CD4-positive, alpha-beta T cell treated with Interleukin-21 for 1 hour (primary cell): ENCODE results near the gene FMNL2.
A peak's percentile ranks its signal among the peaks of the same experiment; 100 is the strongest.

Experiments used
- DNase-seq: peaks from one replicate; pipeline ENCODE4 v3.0.0-alpha.2; 2020

The FMNL2 gene

DNA sequence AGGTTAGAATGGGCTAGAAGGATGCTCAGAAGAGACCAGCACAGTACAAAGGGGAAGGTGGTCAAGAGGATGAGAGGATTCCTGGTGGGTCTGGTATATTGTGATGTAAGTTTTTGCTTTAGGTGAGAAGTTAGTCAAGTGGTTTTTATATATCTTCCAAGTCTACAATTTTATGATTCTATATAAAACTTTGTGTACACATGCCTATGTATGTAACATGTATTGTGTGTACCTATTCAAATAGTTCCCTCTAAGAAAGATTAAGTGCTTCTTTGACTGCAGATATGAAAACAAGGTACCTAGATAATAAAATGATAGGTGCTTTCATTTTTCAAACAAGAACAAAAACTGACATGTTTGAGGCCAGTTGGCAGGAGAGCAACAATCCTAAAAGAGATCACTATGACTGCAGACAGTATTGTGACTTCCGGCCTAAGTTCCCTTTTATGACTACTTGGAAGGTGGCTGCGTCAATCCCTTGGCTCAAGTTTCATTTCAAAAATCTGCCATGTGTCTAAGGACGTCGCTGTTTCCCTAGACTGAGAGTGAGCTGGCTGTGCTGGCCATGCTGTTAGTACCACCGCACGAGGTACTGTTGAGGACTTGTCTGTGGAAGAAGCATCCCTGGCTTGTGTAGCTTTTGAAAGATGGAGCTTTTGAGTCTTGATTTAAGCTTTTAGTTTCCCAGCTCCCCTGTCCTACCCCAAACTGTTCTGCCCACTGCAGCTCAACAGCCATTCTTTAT lies 259.2 kb downstream of the FMNL2 start:
- DNase-seq, result peak; percentile 2

DNA sequence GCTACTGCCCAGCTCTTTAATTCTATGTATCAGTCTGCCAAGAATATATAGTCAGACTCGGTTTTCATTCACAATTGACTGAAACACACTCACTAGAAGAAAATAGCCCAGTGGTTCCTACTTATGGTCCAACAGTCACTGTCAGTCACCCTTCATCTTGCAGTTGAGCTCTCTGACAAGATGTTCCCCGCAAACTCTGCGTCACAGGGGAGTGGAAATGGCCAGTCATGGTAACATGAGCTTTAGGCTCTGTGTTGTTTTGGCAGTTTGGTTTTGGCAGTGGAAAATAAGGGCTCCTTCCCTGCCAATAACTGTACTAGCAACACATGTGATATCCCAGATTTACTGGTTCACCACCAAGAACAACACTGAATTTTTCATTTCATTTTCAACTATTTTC lies 259.8 kb downstream of the FMNL2 start:
- DNase-seq, result no peak

DNA sequence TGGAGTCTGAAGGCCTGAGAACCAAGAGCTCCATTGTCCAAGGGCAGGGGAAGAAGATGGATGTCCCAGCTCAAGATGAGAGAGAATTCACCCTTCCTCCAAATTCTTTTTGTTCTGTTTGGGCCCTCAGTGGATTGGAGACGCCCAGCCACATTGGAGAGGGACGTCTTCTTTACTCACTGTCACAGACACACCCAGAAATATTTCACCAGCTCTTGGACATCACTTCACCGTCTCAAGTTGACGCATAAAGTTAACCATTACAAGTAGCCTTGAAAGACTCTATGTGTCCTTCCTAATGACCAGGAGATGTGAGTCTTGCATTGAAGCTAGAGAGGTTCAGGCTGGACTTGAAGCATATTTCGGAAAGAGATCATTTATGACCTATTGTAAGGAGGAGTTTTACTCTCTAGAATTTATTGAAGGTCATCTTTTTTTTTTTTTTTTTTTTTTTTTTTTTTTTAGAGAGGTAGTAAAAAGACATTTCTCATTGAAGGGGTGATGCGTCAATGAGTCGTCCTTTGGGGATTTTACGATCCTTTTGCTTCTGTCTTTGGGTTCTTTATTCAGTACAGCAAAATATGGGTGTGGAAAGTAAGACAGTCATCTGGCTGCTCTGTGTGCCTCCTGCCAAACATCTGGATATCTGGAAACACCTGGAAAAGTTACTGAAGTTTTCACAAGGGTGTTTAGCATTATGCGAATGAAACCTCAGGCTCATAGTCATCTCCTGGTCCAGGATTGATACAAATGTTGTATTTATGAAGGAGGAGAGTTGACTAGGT lies 264.2 kb downstream of the FMNL2 start:
- DNase-seq, result no peak

- no peak for DNase-seq
These were observed 265.2 kb downstream of the FMNL2 start for GRCh38 chr2:152600051-152600657.

- no peak for DNase-seq
These were observed 265.7 kb downstream of the FMNL2 start for GRCh38 chr2:152600697-152601096.

DNA sequence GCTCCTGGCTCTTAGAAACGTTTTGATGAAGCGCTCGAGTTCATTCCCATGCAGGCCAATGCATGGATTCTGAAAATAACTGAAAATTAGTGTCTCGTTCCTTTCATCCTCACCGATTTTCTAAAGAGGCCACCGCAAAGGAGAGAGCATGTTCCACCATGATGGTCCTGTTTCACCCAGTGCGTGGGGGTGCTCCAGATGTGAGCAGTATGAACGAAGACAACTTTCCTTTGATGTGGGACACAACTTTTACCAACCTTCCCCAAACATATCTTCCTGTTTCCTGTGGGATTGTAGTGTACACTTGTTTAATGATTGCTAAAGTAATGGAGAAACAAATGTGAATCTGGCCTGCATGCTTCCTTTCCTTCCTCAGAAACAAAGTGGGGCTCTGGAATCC lies 267.8 kb downstream of the FMNL2 start:
- no peak for DNase-seq

- no peak for DNase-seq
These were observed 268.2 kb downstream of the FMNL2 start for GRCh38 chr2:152603166-152603565.

DNA sequence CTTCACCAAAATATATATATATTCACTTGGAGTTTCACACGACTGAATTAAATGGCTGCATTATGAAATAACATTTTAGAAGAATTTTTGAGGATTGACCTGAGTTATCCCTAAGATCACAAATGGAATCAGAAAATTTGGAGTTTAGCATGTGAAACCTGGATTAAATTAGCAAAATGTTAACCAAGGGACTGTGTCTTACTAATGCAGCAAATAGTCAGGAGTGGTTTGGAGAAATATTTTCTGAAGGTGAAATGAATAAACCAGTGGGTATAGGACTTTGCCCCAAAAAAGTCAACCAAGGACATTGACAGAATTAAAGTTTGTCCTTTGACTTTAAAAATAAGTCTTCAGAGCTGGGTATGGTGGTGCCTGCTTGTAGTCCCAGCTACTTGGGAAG lies 271.1 kb downstream of the FMNL2 start:
- DNase-seq, result no peak

GRCh38 chr2:152606941-152607340 lies 272.0 kb downstream of the FMNL2 start:
- DNase-seq, result no peak

- DNase-seq, result no peak
These were observed 272.9 kb downstream of the FMNL2 start for GRCh38 chr2:152607793-152608300.

- DNase-seq, result no peak
These were observed 274.2 kb downstream of the FMNL2 start for GRCh38 chr2:152609154-152609553.

- DNase-seq, result no peak
These were observed 274.7 kb downstream of the FMNL2 start for GRCh38 chr2:152609699-152610098.

GRCh38 chr2:152611458-152612231 lies 276.7 kb downstream of the FMNL2 start:
- DNase-seq, result peak; percentile 6

GRCh38 chr2:152613235-152613634 lies 278.3 kb downstream of the FMNL2 start:
- DNase-seq, result no peak

DNA sequence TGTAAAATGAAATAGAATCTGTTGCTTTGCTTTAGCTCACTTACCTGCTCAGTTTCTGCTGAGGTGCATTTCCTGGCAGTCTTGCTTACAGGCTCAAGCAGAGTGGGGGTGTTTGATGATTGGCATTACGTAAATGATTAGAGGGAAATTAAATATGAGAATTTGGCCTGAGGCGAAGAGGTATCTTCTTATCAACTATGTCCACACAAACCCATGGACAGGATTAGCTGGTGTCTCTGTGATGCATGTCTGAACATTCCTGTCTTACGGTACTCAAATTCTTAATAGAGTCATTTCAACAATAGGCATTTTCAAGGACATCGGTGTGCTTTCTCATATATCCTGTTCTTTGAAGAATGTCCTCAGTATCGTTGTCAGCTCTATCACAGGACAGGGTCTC lies 280.2 kb downstream of the FMNL2 start:
- DNase-seq, result no peak

DNA sequence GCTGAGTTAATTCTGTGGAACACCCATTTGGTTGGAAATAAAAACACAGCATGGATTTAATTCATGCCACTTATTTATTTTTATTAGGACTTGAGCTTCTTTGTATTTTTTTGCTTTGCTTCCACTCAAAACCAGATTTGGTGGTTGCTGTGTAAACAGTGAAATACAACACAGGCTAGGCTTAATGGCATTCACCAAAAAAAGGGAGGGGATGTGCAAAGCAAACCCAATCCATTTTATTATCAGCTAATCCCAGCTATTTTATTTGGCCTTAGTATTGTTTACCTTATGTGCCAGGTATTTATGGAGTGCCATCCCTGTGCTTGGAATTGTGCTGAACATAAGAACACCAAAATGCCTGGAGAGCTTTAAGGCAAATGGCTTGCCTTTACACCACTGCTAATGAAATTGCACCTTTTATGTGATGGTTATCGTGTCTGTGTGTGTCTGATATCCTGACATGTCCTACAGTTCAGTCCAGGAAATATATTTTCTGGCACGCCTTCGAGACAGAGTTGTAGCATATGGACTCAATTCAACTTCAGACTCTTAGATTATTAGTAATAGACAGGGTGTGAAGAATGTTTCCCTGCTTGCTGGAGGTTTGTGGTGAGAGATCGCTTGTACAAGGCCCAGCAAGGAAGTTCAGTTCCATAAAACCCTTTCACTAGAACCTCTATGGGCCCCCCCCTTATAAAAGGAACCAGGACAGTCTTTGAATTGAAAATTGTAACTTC lies 282.6 kb downstream of the FMNL2 start:
- no peak for DNase-seq

DNA sequence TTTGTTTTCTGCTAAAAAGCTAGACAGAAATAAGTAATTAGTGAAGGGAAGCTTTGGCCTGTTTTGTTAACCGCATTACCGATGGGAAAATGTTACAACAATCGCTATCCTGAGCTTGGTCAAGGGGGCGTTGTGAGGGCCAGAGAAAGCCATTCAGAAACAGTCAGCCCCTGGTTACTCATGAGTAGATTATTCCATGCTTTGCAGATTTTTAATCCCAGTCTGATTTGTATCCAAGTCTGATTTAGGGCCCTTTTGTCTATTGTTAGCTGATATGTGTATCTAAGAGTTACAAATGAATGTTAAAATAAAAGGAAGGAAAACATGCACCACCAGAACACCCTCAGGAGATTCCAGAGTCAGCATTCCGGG lies 283.2 kb downstream of the FMNL2 start:
- no peak for DNase-seq

GRCh38 chr2:152620208-152620607 lies 285.2 kb downstream of the FMNL2 start:
- no peak for DNase-seq

- DNase-seq, result no peak
These were observed 286.0 kb downstream of the FMNL2 start for GRCh38 chr2:152620985-152621384.

GRCh38 chr2:152622219-152622618 lies 287.2 kb downstream of the FMNL2 start:
- DNase-seq, result no peak

DNA sequence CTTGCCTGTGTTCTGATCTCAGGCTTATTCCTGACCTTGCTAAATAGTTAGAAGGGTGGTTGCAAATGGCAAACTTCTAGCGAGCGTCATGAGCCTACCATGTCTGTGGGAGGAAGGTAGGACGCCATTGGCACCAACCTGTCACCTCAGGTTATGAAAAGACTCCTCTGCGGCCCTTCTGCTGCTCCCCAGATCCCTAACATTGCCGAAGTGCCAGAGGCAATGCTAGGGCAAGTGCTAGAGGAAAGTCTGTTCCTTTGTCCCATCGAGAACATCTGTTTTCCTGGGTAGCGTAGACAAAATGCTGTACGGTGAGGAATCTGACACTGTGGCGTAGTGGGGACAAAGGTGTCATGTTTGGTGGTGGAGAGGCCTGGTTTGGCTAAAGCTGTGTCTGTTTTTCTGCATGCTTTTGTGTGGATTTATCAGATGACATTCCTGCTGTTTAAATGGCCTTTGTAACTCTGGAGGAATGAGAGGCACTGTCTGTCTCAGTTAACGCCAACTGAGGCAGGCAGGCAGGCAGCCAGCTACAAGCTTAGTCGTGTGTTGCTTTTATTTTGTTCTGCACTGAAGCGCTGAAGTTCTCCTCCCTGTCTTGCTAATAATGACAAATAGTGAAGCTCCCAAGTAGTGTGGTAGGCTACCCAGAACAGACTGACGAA lies 288.2 kb downstream of the FMNL2 start:
- DNase-seq, result no peak

DNA sequence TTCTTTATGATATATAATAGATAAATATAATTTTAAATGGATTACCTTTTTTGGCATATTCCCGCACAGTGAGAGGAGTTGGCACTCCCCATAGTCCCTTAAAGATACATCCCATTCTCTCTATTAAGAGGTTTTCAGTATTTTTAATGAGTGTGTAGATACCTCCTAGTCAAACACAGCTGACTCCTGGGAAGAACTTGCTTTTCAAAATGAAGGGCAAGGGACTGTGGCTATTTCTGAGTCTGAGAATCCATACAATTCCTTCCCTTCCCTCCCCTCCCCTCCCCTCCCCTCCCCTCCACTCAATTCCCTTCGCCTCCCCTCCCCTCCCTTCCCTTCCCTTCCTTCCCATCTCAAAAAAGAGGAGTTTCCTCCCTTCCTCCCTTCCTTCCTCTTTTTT lies 288.8 kb downstream of the FMNL2 start:
- DNase-seq, result no peak
